Neural progenitor cell (in vitro differentiated cells): ENCODE results near the gene SMOC2. TPM values are rescaled to one million over a fixed set of nuclear protein-coding genes. Genes with fewer than 3 reads are reported as not detected.

Experiments
- DNase-seq: peaks from one replicate; pipeline ENCODE4 v3.0.0-alpha.2; 2016; ENCODE audit warnings: low spot score
- H2AFZ ChIP-seq: fragments of 200-600 bp; sonication (generic); replicated peaks from 2 replicates; pipeline ENCODE4 v1.6.1; 2016; ENCODE audit warnings: antibody characterized with exemption
- H3F3A ChIP-seq: fragments of 200-600 bp; sonication (generic); 2 replicates; pipeline ENCODE4 v1.6.1; 2016; ENCODE audit warnings: antibody characterized with exemption, low read depth
- H3K27ac ChIP-seq: fragments of 200-600 bp; sonication (generic); 2 replicates; pipeline ENCODE4 v1.5.1; 2016; ENCODE audit warnings: mild to moderate bottlenecking
- H3K27me3 ChIP-seq: fragments of 200-600 bp; sonication (generic); 2 replicates; pipeline ENCODE4 v1.6.1; 2016; ENCODE audit warnings: mild to moderate bottlenecking, moderate library complexity
- H3K36me3 ChIP-seq: fragments of 200-600 bp; sonication (generic); 2 replicates; pipeline ENCODE4 v1.5.1; 2016
- H3K4me1 ChIP-seq: fragments of 200-600 bp; sonication (generic); 2 replicates; pipeline ENCODE4 v1.6.1; 2016; ENCODE audit warnings: mixed run types
- H3K4me2 ChIP-seq: fragments of 200-600 bp; sonication (generic); 2 replicates; pipeline ENCODE4 v1.6.1; 2016
- H3K4me3 ChIP-seq: fragments of 200-600 bp; sonication (generic); 2 replicates; pipeline ENCODE4 v1.5.1; 2016
- H3K79me2 ChIP-seq: fragments of 200-600 bp; sonication (generic); 2 replicates; pipeline ENCODE4 v1.6.1; 2016; ENCODE audit warnings: low read depth
- H3K9ac ChIP-seq: fragments of 200-600 bp; sonication (generic); 2 replicates; pipeline ENCODE4 v1.6.1; 2016
- H3K9me3 ChIP-seq: fragments of 200-600 bp; sonication (generic); 2 replicates; pipeline ENCODE4 v1.5.1; 2016; ENCODE audit warnings: low read depth
- H4K20me1 ChIP-seq: fragments of 200-600 bp; sonication (generic); 2 replicates; pipeline ENCODE4 v1.6.1; 2016; ENCODE audit warnings: low read depth
- H3K27ac Mint-ChIP-seq: 3 replicates; pipeline ENCODE4 v1.8.0; 2021; ENCODE audit warnings: mixed read lengths
- H3K27me3 Mint-ChIP-seq: 2 replicates; pipeline ENCODE4 v1.8.0; 2022; ENCODE audit warnings: low read depth, mild to moderate bottlenecking, inconsistent platforms, moderate library complexity, mixed read lengths; ENCODE audit not compliant: insufficient read depth
- H3K36me3 Mint-ChIP-seq: 3 replicates; pipeline ENCODE4 v1.8.0; 2021; ENCODE audit warnings: mixed read lengths
- H3K4me1 Mint-ChIP-seq: 3 replicates; pipeline ENCODE4 v1.8.0; 2021; ENCODE audit warnings: mixed read lengths
- H3K4me3 Mint-ChIP-seq: 3 replicates; pipeline ENCODE4 v1.8.0; 2021; ENCODE audit warnings: mild to moderate bottlenecking, moderate library complexity, mixed read lengths
- H3K9me3 Mint-ChIP-seq: 3 replicates; pipeline ENCODE4 v1.8.0; 2020; ENCODE audit warnings: mixed read lengths
- EZH2 ChIP-seq: fragments of 200-600 bp; sonication (generic); IDR thresholded peaks from 2 replicates; pipeline ENCODE4 v1.6.1; 2017; ENCODE audit warnings: antibody characterized with exemption, mild to moderate bottlenecking, moderate library complexity
- EZH2phosphoT487 ChIP-seq: fragments of 200-600 bp; sonication (generic); IDR thresholded peaks from 2 replicates; pipeline ENCODE4 v1.6.1; 2017; ENCODE audit warnings: antibody characterized with exemption
- total RNA-seq: library from RNA; depleted of rRNA; stranded (reverse); fragments of >200 nt; gene quantifications from 2 replicates; pipeline ENCODE4 v1.2.3, GENCODE V29; 2015; ENCODE audit warnings: low replicate concordance
- TF ChIP-seq, protein P1 (sequence below): fragments of 200-600 bp; sonication (generic); IDR thresholded peaks from 2 replicates; pipeline ENCODE4 v1.5.1; 2017; ENCODE audit warnings: antibody characterized with exemption, mild to moderate bottlenecking

SMOC2 gene
- total RNA-seq, 1 donor from 2014 or later, result 0.75 TPM

DNA sequence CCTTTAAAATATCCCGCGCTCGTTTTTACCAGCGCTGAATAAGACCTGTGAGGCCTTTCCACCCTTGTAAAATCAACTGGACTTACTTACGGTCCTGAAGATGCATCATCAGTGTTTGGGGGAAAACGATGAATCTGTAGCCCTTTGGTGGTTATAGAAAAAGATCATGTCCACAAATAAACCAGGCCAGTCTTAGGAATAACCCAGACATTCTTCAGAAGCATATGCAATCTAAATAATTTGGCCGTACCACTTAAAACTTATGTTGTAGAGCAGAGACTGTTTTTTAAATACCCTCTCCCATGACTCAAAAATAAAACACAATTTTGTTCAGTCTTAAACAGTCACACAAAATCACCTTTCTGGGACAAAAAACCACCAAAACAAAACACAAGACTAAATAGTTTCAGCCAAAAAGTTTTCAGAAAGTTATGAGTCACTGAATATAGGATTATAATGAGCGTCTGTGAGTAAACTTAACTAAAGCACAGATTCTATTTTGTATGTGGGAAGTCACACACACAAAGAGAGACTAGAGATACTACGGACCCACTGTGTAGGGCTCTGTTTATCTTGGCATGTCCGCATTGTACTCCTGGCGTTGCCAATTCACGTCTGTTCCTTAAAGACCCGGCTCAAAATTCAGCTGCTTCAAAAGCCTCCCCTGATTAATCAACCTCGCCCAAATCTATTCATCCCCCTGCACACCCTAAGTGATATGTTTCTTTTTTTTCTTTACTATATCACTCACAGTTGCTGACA is 26.5 kb upstream of the SMOC2 start:
- Mint-ChIP-seq H3K27me3 (peaks cover 8% of the 10 kb centered on the region), H3K27ac (no peak overlapping the region), H3K4me1 (peaks cover 26% of the 10 kb centered on the region), H3K4me3 (no peak overlapping the region), H3K36me3 (no peaks in the 10 kb centered on the region), H3K9me3 (no peaks in the 10 kb centered on the region)
- Histone ChIP-seq H3K79me2 (no peaks in the 10 kb centered on the region), H3K27ac (no peak overlapping the region), H3K4me2 (no peak overlapping the region), H3K4me3 (no peak overlapping the region), H4K20me1 (no peaks in the 10 kb centered on the region), H3K4me1 (no peaks in the 10 kb centered on the region), H3K9ac (no peak overlapping the region), H3F3A (no peaks in the 10 kb centered on the region), H2AFZ (no peak overlapping the region), H3K9me3 (no peaks in the 10 kb centered on the region), H3K27me3 (no peaks in the 10 kb centered on the region), H3K36me3 (no peaks in the 10 kb centered on the region)
- DNase-seq, result no peak
- TF ChIP-seq, protein P1, sequence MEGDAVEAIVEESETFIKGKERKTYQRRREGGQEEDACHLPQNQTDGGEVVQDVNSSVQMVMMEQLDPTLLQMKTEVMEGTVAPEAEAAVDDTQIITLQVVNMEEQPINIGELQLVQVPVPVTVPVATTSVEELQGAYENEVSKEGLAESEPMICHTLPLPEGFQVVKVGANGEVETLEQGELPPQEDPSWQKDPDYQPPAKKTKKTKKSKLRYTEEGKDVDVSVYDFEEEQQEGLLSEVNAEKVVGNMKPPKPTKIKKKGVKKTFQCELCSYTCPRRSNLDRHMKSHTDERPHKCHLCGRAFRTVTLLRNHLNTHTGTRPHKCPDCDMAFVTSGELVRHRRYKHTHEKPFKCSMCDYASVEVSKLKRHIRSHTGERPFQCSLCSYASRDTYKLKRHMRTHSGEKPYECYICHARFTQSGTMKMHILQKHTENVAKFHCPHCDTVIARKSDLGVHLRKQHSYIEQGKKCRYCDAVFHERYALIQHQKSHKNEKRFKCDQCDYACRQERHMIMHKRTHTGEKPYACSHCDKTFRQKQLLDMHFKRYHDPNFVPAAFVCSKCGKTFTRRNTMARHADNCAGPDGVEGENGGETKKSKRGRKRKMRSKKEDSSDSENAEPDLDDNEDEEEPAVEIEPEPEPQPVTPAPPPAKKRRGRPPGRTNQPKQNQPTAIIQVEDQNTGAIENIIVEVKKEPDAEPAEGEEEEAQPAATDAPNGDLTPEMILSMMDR, result no peak
- TF ChIP-seq EZH2 (no peak), EZH2phosphoT487 (no peak)

DNA sequence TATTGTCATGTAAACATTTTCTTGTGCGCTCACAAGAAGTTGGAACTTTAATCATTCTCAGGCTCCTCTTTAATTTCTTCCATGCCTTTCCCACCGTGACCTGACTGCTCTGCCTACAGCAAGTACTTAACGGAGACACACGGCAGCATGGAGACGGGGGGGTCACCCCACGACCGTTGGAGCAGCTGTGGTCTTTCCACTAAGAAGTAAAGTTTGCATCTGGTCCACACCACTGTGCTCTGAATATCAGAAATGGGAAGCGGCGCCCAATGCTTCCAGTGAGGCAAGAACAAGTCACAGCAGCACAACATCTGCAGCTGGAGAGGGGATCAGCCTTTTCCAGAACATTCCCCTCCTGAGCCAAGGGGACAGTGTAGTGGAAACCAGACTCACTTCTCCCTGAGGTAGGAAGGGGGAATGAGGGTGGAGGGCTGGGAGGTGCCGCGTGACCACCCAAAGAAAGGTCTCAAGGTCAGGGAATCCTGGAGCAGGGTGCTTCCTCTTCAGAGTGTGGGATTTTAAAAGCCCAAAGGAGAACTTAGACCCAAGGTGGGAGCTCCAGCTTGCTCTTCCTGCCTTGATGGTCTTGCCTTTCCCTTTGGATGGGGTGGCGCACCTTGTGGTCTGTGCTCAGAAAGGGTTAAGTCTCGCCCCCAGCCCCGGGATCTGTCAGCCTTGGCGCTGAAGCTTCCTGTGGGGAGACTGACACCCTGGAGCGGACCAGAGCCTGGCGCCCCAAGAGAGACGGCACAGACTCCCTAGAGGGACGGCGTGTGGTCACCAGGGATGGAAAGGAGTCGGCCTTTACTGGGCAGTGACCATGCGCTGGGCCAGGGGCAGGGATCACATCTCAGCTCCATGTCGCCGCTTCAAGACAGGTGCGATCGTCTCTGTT is 25.6 kb upstream of the SMOC2 start:
- H2AFZ ChIP-seq, result no peak overlapping the region
- no peaks in the 10 kb centered on the region for H3K36me3 ChIP-seq
- no peak overlapping the region for H3K4me3 ChIP-seq
- no peaks in the 10 kb centered on the region for H3K9me3 Mint-ChIP-seq
- no peaks in the 10 kb centered on the region for H3K36me3 Mint-ChIP-seq
- DNase-seq, result no peak
- H3K27ac Mint-ChIP-seq, result no peak overlapping the region
- H3F3A ChIP-seq, result no peaks in the 10 kb centered on the region
- no peaks in the 10 kb centered on the region for H3K79me2 ChIP-seq
- peaks cover 26% of the 10 kb centered on the region for H3K4me1 Mint-ChIP-seq
- no peak overlapping the region for H3K4me2 ChIP-seq
- H3K27me3 ChIP-seq, result no peaks in the 10 kb centered on the region
- no peaks in the 10 kb centered on the region for H3K9me3 ChIP-seq
- peaks cover 10% of the 10 kb centered on the region for H3K27me3 Mint-ChIP-seq
- TF ChIP-seq EZH2phosphoT487 (no peak), EZH2 (no peak)
- TF ChIP-seq, protein P1, result no peak
- no peak overlapping the region for H3K4me3 Mint-ChIP-seq
- H3K4me1 ChIP-seq, result no peaks in the 10 kb centered on the region
- no peaks in the 10 kb centered on the region for H4K20me1 ChIP-seq
- no peak overlapping the region for H3K27ac ChIP-seq
- H3K9ac ChIP-seq, result no peak overlapping the region

DNA sequence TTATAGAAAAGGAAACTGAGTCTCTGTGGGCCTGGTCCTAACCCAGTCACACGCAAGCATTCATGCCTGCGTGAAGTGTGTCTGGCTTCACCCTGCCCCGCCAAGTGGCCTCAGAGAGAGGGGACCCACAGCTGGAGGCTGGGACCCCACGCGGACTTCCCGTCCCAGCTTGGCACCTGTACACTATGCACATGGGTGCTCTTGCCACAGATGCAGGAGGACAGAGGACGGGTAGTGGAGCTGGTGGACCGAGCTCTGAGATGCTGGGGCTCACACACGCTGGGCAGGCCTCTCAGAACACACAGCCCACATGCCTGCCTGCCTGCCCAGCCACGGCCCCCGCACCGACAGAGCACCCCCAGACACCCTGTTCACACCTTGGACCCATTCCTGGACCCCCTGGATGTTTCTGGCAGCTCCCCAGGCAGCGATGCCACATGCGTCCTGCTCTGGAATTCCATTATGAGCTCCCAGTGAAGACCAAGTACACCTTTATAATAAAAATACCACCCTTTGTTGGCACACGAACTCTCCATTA is 24.9 kb upstream of the SMOC2 start:
- TF ChIP-seq EZH2, result no peak
- TF ChIP-seq, protein P1, result no peak
- no peak for TF ChIP-seq EZH2phosphoT487
- Mint-ChIP-seq H3K27ac (no peak overlapping the region), H3K27me3 (peaks cover 12% of the 10 kb centered on the region), H3K4me3 (no peak overlapping the region), H3K9me3 (no peaks in the 10 kb centered on the region), H3K4me1 (peaks cover 26% of the 10 kb centered on the region), H3K36me3 (no peaks in the 10 kb centered on the region)
- H3K9ac ChIP-seq, result no peak overlapping the region
- H3K79me2 ChIP-seq, result no peaks in the 10 kb centered on the region
- no peak overlapping the region for H2AFZ ChIP-seq
- H3K27me3 ChIP-seq, result no peaks in the 10 kb centered on the region
- H3K9me3 ChIP-seq, result no peaks in the 10 kb centered on the region
- H3K4me3 ChIP-seq, result no peak overlapping the region
- no peak overlapping the region for H3K27ac ChIP-seq
- H3K4me2 ChIP-seq, result no peak overlapping the region
- no peaks in the 10 kb centered on the region for H4K20me1 ChIP-seq
- H3F3A ChIP-seq, result no peaks in the 10 kb centered on the region
- no peaks in the 10 kb centered on the region for H3K36me3 ChIP-seq
- H3K4me1 ChIP-seq, result no peaks in the 10 kb centered on the region
- DNase-seq, result no peak
